Spleen (tissue), 11 donors: ENCODE results near the gene GABBR2. TPM values are rescaled to one million over a fixed set of nuclear protein-coding genes. Genes with fewer than 3 reads are reported as not detected.

Experiments used
- DNase-seq: peaks from one replicate; pipeline ENCODE4 v3.0.0-alpha.2; 2020
- H3K27ac ChIP-seq, 8 donors: fragments of 200-600 bp; sonication (generic) in 7 of 8; 1 replicate in 4 of 8; 2 replicates in 4 of 8; pipeline versions ENCODE4 v1.5.0 to v1.8.0; 2016 to 2021; ENCODE audit warnings: inconsistent platforms in 4 of 8, mild to moderate bottlenecking in 4 of 8, moderate library complexity in 1 of 8
- H3K27me3 ChIP-seq, 7 donors: fragments of 200-600 bp; sonication (generic) in 6 of 7; replicated peaks in 1 of 7; 1 replicate in 4 of 7; 2 replicates in 3 of 7; pipeline versions ENCODE4 v1.5.0 to v1.8.0; 2016 to 2021; ENCODE audit warnings: inconsistent platforms in 3 of 7, mild to moderate bottlenecking in 1 of 7
- H3K36me3 ChIP-seq, 6 donors: fragments of 200-600 bp; sonication (generic) in 5 of 6; 1 replicate in 4 of 6; 2 replicates in 2 of 6; pipeline versions ENCODE4 v1.5.0 to v1.8.0; 2016 to 2021; ENCODE audit warnings: inconsistent platforms in 2 of 6
- H3K4me1 ChIP-seq, 6 donors: fragments of 200-600 bp; sonication (generic) in 5 of 6; 1 replicate in 3 of 6; 2 replicates in 3 of 6; pipeline versions ENCODE4 v1.5.0 to v1.8.0; 2016 to 2021; ENCODE audit warnings: inconsistent platforms in 3 of 6
- H3K4me3 ChIP-seq, 8 donors: fragments of 200-600 bp; sonication (generic) in 7 of 8; 1 replicate in 4 of 8; 2 replicates in 4 of 8; pipeline versions ENCODE4 v1.5.0 to v1.8.0; 2016 to 2021; ENCODE audit warnings: inconsistent platforms in 4 of 8, mild to moderate bottlenecking in 4 of 8, moderate library complexity in 2 of 8
- H3K9me3 ChIP-seq, 8 donors: fragments of 200-600 bp; sonication (generic) in 7 of 8; 1 replicate in 4 of 8; 2 replicates in 4 of 8; pipeline versions ENCODE4 v1.5.0 to v1.8.0; 2016 to 2021; ENCODE audit warnings: inconsistent platforms in 4 of 8
- POLR2A ChIP-seq, 3 donors: fragments of 450-650 bp; IDR thresholded peaks; one replicate each; pipeline ENCODE4 v1.5.1; 2017; ENCODE audit warnings: antibody characterized with exemption in 3 of 3, mild to moderate bottlenecking in 1 of 3
- POLR2AphosphoS5 ChIP-seq, 3 donors: sonication (generic); formaldehyde crosslinking; IDR thresholded peaks; one replicate each; pipeline ENCODE4 v1.5.1; 2017; ENCODE audit warnings: antibody characterized with exemption in 3 of 3
- WGBS, 5 donors: extraction: QIAGEN DNeasy Blood & Tissue Kit in 3 of 5; methylation state at CpG; one replicate each; pipeline versions ENCODE4 v1.1.5 to v1.1.7; 2013 to 2018; 5-methylcytosine and 5-hydroxymethylcytosine counted together
- intact Hi-C: fragments of 100-400 bp; cut with DNase I; formaldehyde crosslinking; loops from one replicate; pipeline ENCODE4 v1.15.0; 2023; ENCODE audit warnings: low total_unique reads
- polyA plus RNA-seq, 3 donors: library from polyadenylated mRNA; stranded (reverse); fragments of 200-250 nt; gene quantifications; one replicate each; pipeline ENCODE4 v1.2.1, GENCODE V29; 2013
- total RNA-seq, 7 donors: library from RNA; depleted of rRNA in 3 of 7; stranded (reverse); fragments of >200 nt in 3 of 7; fragmentation: NEBNext Ultra II Directional in 4 of 7; extraction: Animal tissue kit (Norgen Biotek cat#: 25700) in 4 of 7; gene quantifications; one replicate each; pipeline versions ENCODE4 v1.1.0 to v1.2.1, GENCODE V29; 2016 to 2021
- TF ChIP-seq, protein P1 (sequence below), 11 experiments: fragments of 200-600 bp in 7 of 11; fragments of 450-650 bp in 4 of 11; sonication (generic) in 4 of 11; IDR thresholded peaks in 8 of 11; conservative IDR thresholded peaks in 3 of 11; 1 replicate in 7 of 11; 2 replicates in 4 of 11; pipeline versions ENCODE4 v1.4.0 to v1.8.0; 2016 to 2021; ENCODE audit warnings: antibody characterized with exemption in 11 of 11, inconsistent platforms in 4 of 11, mild to moderate bottlenecking in 1 of 11
- donor health status: healthy with polysubstance abuse.
- donor health status: DM: no; HTN: no; CAD: no; lungs with moderate emphysema.
- donor health status: DM: no; HTN: no; CAD: no.
- donor health status: Bipolar disorder and iron deficiency.
- donor health status: healthy.
- donor health status: DM: no; HTN: no; CAD: no.
- donor health status: DM: yes; HTN: yes; CAD: no.

GABBR2 gene
- total and polyA plus RNA-seq, 10 donors = 0.03 to 0.32 (median 0.07) TPM; not detected in 7

DNA sequence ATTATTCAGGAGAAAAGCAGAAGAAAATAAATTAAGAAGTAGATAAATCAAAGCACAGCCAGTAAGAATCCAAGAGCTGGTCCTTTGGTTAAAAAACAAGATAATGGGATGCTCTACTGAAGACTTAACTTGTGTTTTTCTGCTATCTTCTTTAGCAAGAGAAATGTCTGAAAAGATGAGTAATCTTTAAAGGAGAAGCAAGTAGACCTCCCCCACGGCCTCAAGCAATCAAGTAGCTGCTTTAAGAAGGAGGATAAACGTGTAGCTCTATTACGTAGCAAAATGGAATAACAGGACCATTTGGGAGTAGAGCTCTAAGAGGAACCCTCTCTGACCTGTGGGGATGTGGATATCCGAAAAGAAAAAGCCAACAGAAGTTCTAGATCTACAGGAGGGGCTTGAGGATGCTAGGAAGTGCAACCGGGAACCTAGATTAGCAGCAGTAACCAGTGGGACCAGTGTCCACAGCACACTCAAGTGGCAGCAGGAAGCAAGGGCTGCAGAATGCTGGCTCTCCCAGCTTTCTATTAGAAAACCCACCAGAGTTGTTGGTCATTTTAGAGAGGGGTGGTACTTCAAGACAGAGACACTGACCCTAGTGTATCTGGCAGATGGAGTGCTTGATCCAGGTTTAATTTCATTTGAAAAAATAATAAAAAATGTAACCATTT, 185.4 kb downstream of the GABBR2 start:
- no peak overlapping the region for H3K27ac ChIP-seq
- intact Hi-C loops = no loop called here
- no peaks in the 10 kb centered on the region for H3K9me3 ChIP-seq
- H3K4me3 ChIP-seq = no peak overlapping the region
- DNase-seq = no peak
- TF ChIP-seq POLR2A (IDR thresholded peaks at IDR 0.05) (no peak), POLR2AphosphoS5 (IDR thresholded peaks at IDR 0.05) (no peak)
- TF ChIP-seq, protein P1, sequence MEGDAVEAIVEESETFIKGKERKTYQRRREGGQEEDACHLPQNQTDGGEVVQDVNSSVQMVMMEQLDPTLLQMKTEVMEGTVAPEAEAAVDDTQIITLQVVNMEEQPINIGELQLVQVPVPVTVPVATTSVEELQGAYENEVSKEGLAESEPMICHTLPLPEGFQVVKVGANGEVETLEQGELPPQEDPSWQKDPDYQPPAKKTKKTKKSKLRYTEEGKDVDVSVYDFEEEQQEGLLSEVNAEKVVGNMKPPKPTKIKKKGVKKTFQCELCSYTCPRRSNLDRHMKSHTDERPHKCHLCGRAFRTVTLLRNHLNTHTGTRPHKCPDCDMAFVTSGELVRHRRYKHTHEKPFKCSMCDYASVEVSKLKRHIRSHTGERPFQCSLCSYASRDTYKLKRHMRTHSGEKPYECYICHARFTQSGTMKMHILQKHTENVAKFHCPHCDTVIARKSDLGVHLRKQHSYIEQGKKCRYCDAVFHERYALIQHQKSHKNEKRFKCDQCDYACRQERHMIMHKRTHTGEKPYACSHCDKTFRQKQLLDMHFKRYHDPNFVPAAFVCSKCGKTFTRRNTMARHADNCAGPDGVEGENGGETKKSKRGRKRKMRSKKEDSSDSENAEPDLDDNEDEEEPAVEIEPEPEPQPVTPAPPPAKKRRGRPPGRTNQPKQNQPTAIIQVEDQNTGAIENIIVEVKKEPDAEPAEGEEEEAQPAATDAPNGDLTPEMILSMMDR (IDR thresholded peaks at IDR 0.05 in 8 of 11, conservative IDR thresholded peaks at IDR 0.05 in 3 of 11) = no peak
- peaks cover 0 to 38% (median 0%) of the 10 kb centered on the region in 7 donors for H3K27me3 ChIP-seq
- no peaks in the 10 kb centered on the region for H3K4me1 ChIP-seq
- WGBS, 5 donors = 48 to 65% (median 52%) methylated on average over 5 of the region's 5 CpGs
- H3K36me3 ChIP-seq = no peaks in the 10 kb centered on the region

- Histone ChIP-seq H3K27ac (no peak overlapping the region), H3K9me3 (no peaks in the 10 kb centered on the region), H3K27me3 (peaks cover 0 to 39% (median 0%) of the 10 kb centered on the region in 7 donors), H3K4me3 (no peak overlapping the region), H3K4me1 (no peaks in the 10 kb centered on the region), H3K36me3 (no peaks in the 10 kb centered on the region)
- DNase-seq = no peak
- intact Hi-C loops = no loop called here
- TF ChIP-seq, protein P1 (IDR thresholded peaks at IDR 0.05 in 8 of 11, conservative IDR thresholded peaks at IDR 0.05 in 3 of 11) = no peak
- no peak for TF ChIP-seq POLR2AphosphoS5 (IDR thresholded peaks at IDR 0.05)
- no peak for TF ChIP-seq POLR2A (IDR thresholded peaks at IDR 0.05)
Measured at GRCh38 chr9:98522487-98522886, 186.2 kb downstream of the GABBR2 start.

GRCh38 chr9:98521141-98521540, 187.6 kb downstream of the GABBR2 start:
- 60 to 91% (median 74%) methylated on average over 2 to 3 of the region's 3 CpGs for WGBS, 5 donors
- H3K4me1 ChIP-seq = no peaks in the 10 kb centered on the region
- H3K9me3 ChIP-seq = no peaks in the 10 kb centered on the region
- TF ChIP-seq POLR2AphosphoS5 (IDR thresholded peaks at IDR 0.05) (no peak), POLR2A (IDR thresholded peaks at IDR 0.05) (no peak)
- TF ChIP-seq, protein P1 (IDR thresholded peaks at IDR 0.05 in 8 of 11, conservative IDR thresholded peaks at IDR 0.05 in 3 of 11) = no peak
- H3K27me3 ChIP-seq = peaks cover 0 to 39% (median 0%) of the 10 kb centered on the region in 7 donors
- H3K36me3 ChIP-seq = no peaks in the 10 kb centered on the region
- intact Hi-C loops = no loop called here
- DNase-seq = no peak
- no peak overlapping the region for H3K4me3 ChIP-seq
- H3K27ac ChIP-seq = no peak overlapping the region

DNA sequence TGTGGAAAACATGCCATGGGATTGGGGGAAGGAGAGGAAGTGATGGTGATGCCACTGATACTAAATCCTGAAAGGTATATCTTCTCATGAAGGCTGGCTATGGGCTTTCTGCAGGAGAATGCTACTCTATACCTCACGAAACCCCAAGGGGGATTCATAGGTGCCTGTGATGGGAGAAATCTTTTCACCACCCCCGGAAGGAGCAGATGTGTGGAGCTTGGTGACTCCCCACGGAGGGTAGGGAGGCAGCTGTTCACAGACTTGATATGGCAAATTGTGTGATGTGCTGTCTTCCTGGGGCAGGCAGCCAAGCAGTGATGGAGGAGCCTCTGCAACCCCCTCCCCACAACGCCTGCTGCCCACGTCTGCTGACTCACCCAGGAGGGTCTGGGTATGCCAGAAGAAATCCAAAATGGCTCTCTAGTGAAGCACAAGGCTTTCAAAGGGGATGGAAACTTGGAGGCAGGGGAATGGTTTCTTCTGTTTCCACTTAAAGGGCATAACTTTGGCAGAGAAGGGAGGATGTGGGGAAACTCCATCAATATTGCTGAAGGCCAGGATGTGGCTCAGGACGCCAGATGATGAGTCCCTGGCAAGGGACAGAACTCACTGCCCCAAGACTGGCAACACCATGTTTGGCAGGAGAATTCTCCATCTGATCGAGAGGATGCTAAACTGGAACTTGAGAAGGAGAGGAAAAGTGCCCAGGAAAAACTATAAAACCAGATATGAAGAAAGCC, 188.3 kb downstream of the GABBR2 start:
- H3K27me3 ChIP-seq = peaks cover 0 to 39% (median 0%) of the 10 kb centered on the region in 7 donors
- TF ChIP-seq POLR2AphosphoS5 (IDR thresholded peaks at IDR 0.05) = no peak
- TF ChIP-seq, protein P1 (IDR thresholded peaks at IDR 0.05 in 8 of 11, conservative IDR thresholded peaks at IDR 0.05 in 3 of 11) = no peak
- no peaks in the 10 kb centered on the region for H3K36me3 ChIP-seq
- no peak for DNase-seq
- H3K4me1 ChIP-seq = no peaks in the 10 kb centered on the region
- no peaks in the 10 kb centered on the region for H3K9me3 ChIP-seq
- H3K4me3 ChIP-seq = no peak overlapping the region
- intact Hi-C loops = no loop called here
- 55 to 76% (median 64%) methylated on average over 7 of the region's 7 CpGs for WGBS, 5 donors
- H3K27ac ChIP-seq = no peak overlapping the region
